GM12874 (cell line): ENCODE results near the gene ACOX2.

Experiments
- TF ChIP-seq, protein P1 (sequence below): IDR thresholded peaks from 2 replicates; pipeline ENCODE4 v1.5.1; 2011; ENCODE audit warnings: low read depth, mild to moderate bottlenecking, control low read depth, low read length, moderate library complexity; ENCODE audit not compliant: insufficient read depth

ACOX2 gene

DNA sequence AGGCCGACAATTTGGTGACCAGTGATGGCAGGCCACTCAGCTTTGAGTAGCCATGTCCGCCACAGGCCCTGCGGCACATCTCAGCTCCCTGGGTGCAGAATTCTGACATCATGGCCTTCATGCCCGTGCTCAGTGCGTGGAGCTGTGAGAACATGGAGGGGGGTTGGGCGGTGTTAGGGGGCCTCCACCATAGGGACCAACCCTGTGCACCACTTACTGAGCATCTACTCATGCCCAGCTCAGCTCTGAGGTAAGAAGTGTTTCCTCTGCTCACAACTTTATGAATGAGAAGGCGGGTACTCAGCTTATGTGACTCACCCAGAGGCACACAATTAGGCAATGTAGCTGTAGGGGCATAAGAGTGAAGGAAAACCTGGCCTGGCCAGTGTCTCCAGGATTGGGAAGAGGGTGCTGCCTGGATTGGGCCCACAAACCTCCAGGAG lies 10.5 kb downstream of the ACOX2 start:
- TF ChIP-seq, protein P1, sequence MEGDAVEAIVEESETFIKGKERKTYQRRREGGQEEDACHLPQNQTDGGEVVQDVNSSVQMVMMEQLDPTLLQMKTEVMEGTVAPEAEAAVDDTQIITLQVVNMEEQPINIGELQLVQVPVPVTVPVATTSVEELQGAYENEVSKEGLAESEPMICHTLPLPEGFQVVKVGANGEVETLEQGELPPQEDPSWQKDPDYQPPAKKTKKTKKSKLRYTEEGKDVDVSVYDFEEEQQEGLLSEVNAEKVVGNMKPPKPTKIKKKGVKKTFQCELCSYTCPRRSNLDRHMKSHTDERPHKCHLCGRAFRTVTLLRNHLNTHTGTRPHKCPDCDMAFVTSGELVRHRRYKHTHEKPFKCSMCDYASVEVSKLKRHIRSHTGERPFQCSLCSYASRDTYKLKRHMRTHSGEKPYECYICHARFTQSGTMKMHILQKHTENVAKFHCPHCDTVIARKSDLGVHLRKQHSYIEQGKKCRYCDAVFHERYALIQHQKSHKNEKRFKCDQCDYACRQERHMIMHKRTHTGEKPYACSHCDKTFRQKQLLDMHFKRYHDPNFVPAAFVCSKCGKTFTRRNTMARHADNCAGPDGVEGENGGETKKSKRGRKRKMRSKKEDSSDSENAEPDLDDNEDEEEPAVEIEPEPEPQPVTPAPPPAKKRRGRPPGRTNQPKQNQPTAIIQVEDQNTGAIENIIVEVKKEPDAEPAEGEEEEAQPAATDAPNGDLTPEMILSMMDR, result no peak

DNA sequence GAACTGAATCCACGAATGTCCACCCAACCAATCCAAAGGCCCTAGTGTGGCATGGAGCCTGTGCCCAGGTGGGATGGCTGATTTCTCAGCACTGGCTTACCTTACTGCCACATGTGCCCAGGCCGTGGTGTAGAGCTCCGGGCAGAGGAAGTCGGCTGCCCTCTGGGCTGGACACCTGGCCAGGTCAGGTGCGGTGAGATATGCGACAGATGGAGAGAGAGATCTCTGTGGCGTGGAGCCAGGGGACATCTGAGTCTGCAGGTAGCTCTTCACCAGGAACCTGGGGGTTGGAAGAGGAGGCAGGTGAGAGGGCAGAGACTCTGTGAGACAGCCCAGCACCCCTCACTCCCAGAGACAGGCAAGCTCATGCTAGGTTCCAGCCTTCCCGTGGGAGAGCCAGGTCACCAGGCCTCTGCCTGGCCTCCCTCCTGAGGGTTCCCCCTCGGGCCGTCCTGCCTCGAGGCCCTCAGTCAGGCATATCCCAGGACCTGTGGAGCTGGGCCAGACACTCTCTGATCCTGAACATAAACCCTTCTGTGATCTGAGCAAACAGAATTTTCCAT lies 12.6 kb downstream of the ACOX2 start:
- TF ChIP-seq, protein P1, result no peak

DNA sequence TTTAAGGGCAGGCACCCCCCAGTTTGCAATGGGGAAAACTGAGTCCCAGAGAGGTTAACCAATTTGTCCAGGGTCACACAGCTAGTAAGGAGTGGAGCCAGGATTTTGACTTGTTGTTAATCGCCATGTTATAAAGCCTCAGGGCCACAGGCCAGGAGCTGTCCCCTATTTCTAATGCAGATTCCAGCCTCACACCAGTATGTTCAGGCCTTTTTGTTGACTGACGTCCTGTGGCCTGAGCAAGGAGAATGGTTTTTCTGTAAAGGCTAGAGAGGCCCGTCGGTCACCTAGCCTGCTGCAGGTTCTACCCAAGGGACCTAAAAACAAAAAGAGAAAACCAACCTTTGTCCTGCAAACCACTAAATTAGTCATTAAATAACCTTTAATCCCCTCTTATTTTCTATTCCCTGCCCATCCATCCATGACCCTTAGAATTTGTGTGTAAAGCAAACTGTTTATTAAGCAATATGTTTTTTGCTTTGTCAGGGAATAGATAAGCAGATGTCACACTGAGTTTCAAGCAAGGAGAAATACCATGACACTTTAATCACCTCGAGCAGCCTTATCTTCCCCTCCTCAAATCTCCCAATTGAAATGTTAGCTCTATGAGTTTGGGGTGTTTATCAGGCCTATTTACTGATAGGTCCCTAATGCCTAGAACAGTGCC lies 14.1 kb downstream of the ACOX2 start:
- TF ChIP-seq, protein P1, result no peak

DNA sequence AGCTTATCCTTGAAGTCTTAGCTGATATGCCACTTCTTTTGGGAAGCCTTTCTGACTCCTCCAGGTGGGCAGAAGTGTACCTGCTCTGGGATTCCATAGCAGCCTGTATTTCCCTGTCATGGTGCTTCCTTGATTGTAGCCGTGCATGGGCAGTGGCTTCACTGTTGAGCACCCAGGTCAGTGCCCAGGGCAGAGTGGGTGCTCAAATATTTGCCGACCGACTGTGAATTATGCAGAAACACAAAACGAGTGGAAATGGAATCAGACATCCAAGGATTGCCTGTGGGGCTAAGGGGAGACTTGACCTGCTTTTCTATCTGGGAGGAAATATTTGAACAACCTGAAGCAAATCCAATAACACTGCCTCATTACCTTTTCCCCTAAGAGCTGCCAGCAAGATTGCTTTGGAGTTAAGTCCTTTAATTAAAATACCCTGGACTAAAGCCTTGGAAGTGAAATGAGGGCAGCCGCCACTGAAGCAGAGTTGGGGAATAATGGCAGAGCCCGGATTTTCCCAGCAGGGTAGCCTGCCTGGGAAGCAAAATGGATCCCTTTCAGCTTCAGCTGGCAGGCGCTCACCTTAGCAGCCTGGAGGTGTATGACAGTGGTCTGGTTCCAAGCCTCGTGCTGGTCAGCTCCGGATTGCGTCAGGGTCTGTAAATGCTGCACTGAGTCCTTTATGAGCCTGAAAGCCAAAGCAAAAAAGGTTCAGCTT lies 14.9 kb downstream of the ACOX2 start:
- TF ChIP-seq, protein P1, result no peak

DNA sequence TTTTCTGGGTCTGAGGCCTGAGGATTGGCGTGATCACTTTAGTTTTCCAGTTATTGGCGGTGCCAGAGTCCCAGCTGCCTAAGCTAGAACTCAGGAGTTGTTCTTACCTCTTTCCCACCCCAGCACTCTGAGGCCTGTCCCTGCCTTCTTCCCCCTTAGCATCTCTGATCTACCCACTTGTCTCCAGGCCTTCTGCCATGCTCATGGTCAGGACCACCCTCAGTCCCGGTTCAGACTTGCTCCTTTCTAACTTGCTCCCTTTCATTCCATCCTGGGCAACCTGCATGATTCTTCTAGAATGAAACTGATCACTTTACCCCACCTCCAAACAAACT lies 15.7 kb downstream of the ACOX2 start:
- TF ChIP-seq, protein P1, result no peak

DNA sequence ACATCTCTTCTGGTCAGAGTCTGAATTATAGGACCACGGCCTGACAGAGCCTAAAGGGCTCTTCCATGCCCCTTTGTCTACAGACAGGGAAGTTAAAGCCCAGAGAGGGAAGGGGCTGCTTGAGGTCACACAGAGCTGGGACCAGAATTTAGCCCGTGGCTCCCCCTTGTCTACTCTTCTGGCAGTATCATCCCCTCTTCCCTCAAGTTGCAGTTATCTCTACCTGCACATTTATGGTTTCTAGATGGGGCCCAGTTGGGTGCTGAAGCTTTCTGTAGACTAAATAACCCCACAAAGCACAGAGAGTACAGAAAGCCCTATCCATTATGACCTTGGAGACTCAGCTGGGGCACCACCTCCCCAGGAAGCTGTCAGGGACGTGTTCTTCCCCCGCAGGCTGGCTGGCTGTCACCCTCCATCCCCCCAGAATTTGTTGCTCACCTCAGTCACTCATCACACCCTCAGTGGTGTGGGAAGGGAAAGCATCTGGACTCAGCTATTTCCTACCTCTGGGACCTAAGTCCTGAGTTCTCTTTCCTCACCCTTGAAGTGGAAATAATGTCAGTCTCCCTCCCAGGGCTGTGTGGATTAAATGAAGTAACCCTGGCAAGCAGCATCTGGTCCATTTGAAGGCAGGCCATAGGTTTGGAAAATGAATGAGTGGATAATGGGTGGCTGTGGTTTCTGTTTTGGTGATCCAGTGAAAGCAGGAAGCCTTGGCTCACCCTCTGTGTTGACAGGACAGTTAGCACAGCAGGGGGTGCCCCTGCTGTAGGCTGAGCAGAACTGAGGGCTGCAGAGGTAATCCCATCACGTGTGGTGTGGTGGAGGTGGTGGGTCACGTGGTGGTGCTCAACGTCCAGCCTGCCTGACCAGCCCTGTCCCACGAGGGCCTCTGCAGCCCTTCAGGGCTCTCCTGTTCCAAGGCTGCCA lies 16.3 kb downstream of the ACOX2 start:
- TF ChIP-seq, protein P1, result no peak
